Cardiac fibroblast (primary cell): ENCODE data around the gene ELFN2.

Experiments
- DNase-seq, 2 donors: peaks; one replicate each; pipeline versions ENCODE4 v3.0.0 to v3.0.0-alpha.2; 2010; ENCODE audit warnings: low read depth in 2 of 2
- H3K4me3 ChIP-seq, 2 donors: replicated peaks in 1 of 2; 1 replicate in 1 of 2; 2 replicates in 1 of 2; pipeline ENCODE4 v1.5.1; 2011; ENCODE audit warnings: low read depth in 2 of 2, low read length in 2 of 2, mild to moderate bottlenecking in 2 of 2, moderate library complexity in 1 of 2
- TF ChIP-seq, protein P1 (sequence below): IDR thresholded peaks from one replicate; pipeline ENCODE4 v1.5.1; 2011; ENCODE audit warnings: low read depth, mild to moderate bottlenecking, low read length, inconsistent platforms

The ELFN2 gene

DNA sequence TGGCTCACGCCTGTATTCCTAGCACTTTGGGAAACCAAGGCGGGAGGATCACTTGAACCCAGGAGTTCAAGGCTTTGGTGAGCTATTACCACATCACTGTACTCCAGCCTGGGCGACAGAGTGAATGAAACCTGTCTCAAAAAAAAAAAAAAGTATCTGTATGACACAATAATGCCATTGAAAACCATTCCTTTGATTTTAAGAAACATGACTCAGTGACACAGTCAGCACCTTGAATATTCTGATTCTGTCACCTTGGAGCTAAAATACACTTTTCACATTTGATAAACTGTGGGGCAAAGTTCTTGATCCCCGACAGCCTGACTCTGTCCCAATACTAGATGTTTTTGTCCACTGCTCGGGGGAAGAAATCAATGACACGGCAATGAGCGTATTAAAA is 16.7 kb upstream of the ELFN2 start:
- DNase-seq, result no peak
- no peak overlapping the region for H3K4me3 ChIP-seq
- TF ChIP-seq, protein P1, sequence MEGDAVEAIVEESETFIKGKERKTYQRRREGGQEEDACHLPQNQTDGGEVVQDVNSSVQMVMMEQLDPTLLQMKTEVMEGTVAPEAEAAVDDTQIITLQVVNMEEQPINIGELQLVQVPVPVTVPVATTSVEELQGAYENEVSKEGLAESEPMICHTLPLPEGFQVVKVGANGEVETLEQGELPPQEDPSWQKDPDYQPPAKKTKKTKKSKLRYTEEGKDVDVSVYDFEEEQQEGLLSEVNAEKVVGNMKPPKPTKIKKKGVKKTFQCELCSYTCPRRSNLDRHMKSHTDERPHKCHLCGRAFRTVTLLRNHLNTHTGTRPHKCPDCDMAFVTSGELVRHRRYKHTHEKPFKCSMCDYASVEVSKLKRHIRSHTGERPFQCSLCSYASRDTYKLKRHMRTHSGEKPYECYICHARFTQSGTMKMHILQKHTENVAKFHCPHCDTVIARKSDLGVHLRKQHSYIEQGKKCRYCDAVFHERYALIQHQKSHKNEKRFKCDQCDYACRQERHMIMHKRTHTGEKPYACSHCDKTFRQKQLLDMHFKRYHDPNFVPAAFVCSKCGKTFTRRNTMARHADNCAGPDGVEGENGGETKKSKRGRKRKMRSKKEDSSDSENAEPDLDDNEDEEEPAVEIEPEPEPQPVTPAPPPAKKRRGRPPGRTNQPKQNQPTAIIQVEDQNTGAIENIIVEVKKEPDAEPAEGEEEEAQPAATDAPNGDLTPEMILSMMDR, result no peak

DNA sequence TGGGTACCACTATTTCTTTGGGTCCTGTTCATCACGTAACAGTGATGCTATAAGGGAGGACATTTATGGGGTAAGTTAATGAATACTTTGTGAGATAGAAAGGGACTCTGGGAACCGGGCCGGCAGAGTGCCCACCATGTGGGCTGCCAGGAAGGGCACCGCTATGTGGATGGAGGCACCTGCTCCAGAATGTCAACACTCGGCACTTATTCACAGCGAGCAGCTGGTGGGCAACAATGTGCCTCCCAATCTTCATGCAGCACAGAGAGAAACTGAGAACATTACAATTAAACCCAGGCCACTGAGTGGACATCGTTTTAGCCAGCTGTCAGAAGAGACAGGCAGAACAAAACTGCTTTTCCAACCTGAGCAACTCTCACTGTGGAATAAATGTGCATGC is 15.8 kb upstream of the ELFN2 start:
- TF ChIP-seq, protein P1, result no peak
- DNase-seq, result no peak
- H3K4me3 ChIP-seq, result no peak overlapping the region

DNA sequence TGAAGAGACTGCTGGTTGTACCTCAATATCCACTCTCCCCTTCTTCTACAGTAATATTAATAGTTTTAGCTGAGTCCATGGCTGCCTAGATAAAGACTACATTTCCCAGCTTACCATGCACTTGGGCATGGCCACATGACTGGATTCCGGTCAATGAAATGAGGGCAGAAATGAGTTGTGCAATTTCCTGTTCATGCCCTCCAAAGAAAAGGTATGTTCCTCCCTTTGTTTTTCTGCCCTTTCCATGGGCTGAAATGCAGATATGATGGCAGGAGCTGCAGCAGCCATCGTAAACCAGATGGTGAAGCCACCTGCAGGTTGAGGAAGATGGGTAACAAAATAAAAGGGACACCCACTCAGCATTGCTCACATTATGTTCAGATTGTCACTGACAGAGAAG is 15.3 kb upstream of the ELFN2 start:
- H3K4me3 ChIP-seq, result no peak overlapping the region
- TF ChIP-seq, protein P1, result no peak
- peak; percentile 57 to 71 for DNase-seq

DNA sequence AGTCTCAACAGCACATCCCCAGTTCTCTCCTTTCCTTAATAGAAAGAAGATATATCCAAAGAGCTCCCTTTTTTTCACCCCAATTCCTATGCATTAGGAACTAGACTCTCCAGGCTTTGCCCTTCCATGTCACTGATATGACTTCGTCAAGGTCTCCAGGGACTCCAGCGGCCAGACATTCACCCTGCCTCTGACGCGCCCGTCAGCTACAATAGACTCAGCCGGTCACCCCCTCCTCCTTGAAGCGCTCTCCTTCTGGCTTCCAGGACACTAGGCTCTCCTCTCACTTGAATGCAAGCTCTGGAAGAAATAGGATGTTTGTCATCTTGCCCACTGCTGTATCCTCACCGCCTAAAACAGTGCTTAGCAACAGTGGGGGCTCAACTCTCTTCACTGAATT is 14.9 kb upstream of the ELFN2 start:
- DNase-seq, result no peak
- H3K4me3 ChIP-seq, result no peak overlapping the region
- TF ChIP-seq, protein P1, result no peak

DNA sequence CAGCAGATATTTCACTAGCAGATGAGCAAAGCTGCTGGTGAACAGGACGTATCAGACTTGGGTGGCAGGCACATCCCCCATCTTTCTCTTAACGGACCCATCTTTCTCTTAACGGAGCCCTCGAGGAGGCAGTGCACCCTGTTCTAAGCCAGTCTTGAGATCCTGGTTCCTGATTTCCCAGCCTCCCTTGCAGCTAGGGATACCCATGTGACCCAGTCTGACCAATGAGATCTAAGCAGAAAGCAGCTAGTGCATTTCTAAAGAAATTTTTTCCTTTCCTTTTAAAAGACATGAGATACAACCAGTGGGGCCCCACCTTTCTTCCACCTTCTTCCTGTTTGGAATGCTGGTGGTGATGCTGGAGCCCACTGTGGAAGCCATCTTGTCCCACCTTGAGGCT is 13.6 kb upstream of the ELFN2 start:
- TF ChIP-seq, protein P1, result no peak
- no peak overlapping the region for H3K4me3 ChIP-seq
- DNase-seq, result no peak

DNA sequence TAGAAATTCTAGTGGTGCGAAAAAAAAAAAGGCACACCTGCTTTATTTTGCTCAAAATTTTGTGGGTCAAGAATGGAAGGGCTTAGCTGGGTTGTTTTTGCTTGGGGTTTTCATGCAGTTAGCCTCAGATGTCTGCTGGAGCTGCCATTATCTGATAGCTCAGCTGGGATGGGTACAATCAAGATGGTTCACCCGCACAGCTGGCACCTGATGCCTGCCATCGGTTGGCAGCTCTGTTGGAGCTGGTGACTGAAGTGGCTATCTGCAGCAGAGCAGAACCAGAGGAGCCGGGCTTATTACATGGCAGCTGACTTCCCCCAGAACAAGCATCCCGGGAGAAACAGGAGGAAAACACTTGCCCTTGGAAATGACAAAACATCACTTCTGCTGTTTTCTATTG is 12.1 kb upstream of the ELFN2 start:
- no peak for DNase-seq
- TF ChIP-seq, protein P1, result no peak

DNA sequence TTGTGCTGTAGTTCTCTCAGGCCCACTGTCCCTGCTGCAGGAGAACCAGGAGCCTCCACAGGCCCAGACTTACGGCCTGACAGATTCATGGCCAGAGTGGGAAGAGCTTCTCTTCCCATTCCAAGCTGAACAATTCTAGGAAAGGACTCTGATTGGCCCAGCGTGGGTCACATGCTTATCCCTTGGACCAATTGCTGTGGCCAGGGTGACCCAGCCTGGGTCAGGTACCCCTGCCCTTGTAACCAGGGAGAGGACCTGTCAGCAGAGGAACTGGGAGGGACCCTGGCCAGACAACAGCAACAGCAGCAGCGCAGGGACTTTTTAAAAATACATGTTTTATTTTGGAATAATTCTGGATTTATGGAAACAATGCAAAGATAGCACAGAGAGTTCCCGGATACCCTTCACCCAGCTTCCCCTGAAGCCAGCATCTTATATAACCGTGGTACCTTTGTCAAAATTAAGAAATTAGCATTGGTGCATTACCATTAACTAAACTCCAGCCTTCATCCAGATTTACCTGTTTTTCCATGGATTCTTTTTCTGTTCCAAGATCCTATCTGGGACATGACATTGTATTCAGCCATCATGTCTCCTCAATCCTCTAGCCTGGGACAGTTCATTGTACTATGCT is 8.8 kb upstream of the ELFN2 start:
- H3K4me3 ChIP-seq, result no peak overlapping the region
- no peak for DNase-seq
- TF ChIP-seq, protein P1, result no peak

More for the DNA sequence above, 12.1 kb upstream of the ELFN2 start:
- no peak overlapping the region for H3K4me3 ChIP-seq
